ENCODE results near the gene LRBA.

DNA sequence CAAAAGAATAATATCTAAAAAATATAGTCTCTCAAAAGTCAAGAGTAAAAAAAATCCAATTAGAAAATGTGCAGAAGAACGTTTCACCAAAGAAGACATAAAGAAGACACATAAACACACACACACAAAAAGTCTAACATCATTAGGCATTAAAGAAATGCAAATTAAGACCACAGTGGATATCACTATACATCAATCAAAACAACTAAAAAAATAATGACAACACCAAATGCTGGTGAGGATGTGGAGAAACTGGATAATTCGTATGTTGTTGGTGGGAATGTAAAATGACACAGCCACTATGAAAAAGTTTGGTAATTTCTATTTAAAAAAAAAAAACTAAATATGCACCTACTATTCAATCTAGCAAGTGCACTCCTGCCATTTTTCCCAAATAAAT lies 66.4 kb downstream of the LRBA start:
- TF ChIP-seq, protein P1, sequence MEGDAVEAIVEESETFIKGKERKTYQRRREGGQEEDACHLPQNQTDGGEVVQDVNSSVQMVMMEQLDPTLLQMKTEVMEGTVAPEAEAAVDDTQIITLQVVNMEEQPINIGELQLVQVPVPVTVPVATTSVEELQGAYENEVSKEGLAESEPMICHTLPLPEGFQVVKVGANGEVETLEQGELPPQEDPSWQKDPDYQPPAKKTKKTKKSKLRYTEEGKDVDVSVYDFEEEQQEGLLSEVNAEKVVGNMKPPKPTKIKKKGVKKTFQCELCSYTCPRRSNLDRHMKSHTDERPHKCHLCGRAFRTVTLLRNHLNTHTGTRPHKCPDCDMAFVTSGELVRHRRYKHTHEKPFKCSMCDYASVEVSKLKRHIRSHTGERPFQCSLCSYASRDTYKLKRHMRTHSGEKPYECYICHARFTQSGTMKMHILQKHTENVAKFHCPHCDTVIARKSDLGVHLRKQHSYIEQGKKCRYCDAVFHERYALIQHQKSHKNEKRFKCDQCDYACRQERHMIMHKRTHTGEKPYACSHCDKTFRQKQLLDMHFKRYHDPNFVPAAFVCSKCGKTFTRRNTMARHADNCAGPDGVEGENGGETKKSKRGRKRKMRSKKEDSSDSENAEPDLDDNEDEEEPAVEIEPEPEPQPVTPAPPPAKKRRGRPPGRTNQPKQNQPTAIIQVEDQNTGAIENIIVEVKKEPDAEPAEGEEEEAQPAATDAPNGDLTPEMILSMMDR (IDR thresholded peaks at IDR 0.05; ENCODE audit: low read length): no peak
- TF ChIP-seq EZH2phosphoT487 (IDR thresholded peaks at IDR 0.05; ENCODE audit: low read length): no peak

Measured in MM.1S (cell line).